Tongue (tissue), 2 donors: Measurements from ENCODE around the gene TMEM151A. TPM values are rescaled to one million over a fixed set of nuclear protein-coding genes. Genes with fewer than 3 reads are reported as not detected.

ENCODE experiments used
- DNase-seq: peaks from one replicate; pipeline ENCODE4 v3.0.0-alpha.2; 2015
- total RNA-seq: library from RNA; depleted of rRNA; stranded (reverse); fragments of >200 nt; gene quantifications from one replicate; pipeline ENCODE4 v1.2.3, GENCODE V29; 2014

TMEM151A gene
- total RNA-seq, 1 donor from 2014 or later: not detected

- DNase-seq: no peak
These were observed 8.1 kb upstream of the TMEM151A start for GRCh38 chr11:66283461-66284105.

DNA sequence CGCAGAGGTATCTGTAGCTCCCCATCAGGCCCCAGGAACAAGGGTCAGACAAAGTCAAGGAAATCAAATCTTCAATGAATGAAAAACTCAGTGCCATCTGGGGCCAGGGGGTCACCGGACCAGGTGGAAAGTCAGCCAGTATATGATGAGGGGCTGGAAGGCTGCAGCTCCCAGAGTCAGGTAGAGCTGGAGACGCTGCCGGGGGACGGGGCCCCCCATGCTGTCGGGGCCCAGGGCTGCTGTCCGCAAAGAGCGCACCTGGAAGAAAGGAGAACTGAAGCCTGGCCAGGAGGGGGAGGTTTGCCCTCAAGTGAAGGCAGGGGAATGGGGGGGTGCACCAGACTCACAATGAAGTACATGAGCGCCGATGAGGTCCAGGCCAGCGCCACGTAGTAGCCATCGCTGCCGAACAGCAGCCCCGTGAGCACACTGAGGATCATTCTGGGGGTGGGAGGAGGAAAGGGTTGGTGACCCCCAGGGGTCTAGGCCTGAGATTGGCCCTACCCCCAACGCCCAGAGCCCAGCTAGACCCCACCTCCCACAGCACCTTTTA is 7.1 kb upstream of the TMEM151A start:
- DNase-seq: no peak

- no peak for DNase-seq
These were observed 6.3 kb upstream of the TMEM151A start for GRCh38 chr11:66285250-66285947.

GRCh38 chr11:66286699-66287098 is 5.0 kb upstream of the TMEM151A start:
- no peak for DNase-seq

DNA sequence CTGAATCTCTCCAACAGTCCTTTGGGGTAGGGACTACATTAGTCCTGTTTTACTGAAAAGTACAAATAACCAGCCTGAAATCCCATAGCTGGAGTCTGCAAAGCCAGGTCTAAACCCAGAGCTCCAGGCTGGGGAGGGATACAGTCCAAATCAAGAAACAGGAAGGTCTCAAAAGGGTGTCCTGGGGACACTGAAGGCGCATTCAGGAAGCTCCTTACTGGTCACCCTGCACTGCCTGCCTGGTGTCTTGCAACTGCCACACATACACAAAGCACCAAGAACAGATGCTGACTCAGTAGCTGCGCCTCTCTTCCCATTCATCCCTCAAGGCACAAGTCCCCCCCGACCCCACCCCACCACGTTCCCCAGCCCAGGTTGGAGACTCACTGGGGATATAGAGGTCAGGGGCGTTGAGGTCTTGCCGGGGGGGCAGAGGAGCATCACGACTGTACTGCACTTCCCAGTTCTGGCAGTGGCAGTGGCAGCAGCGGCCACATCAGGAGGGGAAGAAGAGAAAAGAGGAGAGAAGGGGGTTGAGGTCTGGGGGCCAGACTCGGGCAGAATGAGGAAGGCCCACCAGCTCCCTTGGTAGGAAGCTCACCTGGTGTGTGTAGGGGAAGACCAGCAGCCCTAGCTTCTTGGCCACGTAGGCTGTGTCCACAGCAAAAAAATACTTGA is 4.3 kb upstream of the TMEM151A start:
- no peak for DNase-seq

- DNase-seq: no peak
These were observed 3.6 kb upstream of the TMEM151A start for GRCh38 chr11:66287889-66288670.

- DNase-seq: peak; percentile 100
These were observed 2.8 kb upstream of the TMEM151A start, which contains the start of gene YIF1A for GRCh38 chr11:66288671-66289547. Gene YIF1A (minus strand): TSS chr11:66289143. CDS start chr11:66288985, 158 bp downstream.

DNA sequence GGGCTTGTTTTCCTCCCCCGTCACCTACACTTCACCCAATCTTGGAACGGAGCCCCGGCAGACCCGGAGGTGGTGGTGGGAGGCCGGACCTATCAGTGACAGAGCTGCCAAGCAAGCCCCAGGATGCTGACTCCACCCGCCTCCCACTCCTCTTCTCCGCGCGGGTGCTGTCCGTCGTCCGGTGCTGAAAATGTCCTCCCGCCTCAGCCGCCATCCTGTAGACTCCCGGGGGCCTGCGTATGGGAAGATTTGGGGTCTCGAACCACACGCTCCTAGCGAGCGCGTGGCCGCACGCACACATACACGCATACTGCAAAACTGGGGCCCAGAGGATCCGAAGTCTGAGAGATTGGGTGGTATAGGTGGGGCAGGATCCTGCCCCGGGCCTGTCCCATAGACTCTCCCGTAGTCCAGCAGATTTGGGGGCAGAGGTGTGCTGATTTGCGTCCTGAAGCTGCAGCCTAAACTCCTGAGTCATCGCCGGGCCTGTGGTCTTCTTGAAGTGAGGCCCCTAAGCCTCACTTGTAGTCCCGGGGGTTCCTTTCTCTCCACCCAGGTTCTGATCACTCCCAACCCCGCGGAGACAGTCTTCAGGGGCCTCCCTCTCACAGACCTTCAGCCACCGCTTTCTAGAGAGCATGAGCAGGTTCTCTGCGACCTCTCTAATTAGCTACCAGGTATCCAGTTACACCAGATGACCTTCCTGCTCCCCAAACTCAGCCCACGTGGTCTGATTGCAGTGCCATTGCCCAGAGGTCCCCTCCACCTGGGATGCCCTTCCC is 2.0 kb upstream of the TMEM151A start:
- DNase-seq: peak; percentile 92

DNA sequence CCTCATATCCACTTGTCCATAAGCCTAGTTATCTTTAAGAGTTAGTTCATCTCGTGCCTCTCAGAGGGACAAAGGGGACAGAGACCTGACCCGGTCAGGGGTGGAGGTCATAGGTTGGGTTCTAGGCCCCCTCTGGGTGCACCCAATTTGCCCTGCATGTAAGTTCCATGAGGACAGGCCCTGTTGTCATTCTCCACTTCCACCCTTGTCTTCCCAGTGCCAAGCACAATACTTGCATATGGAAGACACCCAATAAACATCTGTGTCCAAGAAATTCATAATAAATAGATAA is 1.4 kb upstream of the TMEM151A start:
- no peak for DNase-seq

DNA sequence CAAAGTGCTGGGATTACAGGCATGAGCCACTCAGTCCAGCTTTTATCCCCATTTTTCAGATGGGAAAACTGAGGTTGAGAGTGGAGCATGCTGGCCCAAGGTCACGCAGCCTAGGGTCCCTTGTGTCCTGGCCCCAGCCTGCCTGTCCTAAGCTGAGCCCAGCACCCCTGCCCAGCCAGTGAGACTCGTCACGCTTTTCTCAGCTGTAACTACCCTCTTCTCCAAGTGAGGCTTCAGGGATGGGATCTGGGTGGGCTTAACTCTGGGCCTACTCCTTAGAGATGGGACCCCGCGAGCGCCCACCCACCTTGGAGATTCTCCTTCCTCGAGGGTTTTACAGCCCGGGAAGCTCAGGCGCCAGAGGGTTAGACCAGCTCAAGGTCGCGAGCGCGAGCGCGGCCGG is 390 bp upstream of the TMEM151A start:
- DNase-seq: no peak

- no peak for DNase-seq
These were observed 1.0 kb downstream of the TMEM151A start for GRCh38 chr11:66292543-66293332.

- DNase-seq: no peak
These were observed 1.7 kb downstream of the TMEM151A start for GRCh38 chr11:66293352-66293751.

DNA sequence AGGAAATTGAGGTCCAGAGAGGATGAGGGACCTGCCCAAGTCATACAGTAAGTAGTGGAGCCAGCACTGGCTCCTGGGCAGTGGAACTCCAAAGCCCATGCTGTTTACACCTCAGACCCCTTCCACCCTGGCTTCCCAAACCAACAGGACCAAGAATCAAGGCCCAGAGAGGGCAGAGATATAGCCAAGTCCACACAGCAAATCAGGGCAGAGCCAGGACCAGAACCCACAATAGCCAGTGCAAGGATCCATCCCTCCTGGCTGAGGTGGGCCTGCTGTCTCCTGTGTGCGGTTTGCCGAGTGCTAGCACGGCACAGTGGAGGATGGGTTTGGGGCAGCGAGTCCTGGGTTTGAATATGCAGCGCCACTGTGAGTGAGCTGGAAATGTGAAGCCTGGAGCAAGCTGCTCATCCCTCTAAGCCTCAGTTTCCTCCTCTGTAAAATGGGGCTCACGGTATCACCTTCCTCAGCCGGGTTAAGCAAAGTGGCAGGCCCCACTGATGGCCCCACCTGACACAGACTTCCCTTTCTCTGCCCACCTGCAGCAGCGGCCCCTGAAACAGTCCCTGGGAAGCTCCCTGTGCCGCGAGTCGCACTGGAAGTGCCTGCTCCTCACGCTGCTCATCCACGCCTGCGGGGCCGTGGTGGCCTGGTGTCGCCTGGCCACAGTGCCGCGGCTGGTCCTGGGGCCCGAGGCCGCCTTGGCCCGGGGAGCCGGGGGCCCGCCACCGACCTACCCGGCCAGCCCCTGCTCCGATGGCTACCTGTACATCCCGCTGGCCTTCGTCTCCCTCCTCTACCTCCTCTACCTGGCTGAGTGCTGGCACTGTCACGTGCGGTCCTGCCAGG is 2.3 kb downstream of the TMEM151A start:
- DNase-seq: no peak

- no peak for DNase-seq
These were observed 3.2 kb downstream of the TMEM151A start for GRCh38 chr11:66294626-66295620.

DNA sequence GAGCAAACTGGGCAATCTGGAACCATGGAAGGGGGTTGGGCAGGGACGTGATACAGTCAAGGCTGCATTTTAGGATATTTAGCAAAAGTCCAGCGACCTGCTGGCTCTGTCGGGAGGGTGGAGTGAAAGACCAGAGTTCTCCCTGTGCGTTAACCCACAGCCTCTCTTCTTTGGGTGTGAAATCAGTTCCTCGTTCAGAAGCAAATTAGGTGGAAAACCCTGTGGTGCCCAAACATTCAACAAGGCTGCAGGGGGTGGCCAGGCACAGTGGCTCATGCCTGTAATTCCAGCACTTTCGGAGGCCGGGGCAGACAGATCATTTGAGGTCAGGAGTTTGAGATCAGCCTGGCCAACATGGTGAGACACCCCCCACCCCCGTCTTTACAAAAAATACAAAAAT is 5.9 kb downstream of the TMEM151A start:
- DNase-seq: no peak

DNA sequence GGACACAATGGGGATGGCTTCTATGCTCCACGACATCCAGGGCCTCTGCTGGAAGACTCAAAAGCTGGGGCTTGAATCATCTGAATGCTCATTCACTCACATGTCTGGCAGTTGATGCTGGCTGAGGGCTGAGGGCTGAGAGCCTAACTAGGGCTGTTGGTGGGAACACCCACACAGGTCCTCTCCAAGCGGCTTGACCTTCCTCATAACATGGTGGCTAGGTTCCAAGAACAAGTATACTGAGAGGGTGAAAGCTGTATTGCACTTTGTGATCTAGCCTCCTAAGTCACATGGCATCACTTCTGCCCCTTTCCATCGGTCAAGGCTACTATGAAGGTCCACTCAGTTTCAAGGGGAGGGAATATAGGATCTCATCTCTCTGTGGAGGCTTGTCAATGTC is 7.5 kb downstream of the TMEM151A start:
- no peak for DNase-seq

- DNase-seq: no peak
These were observed 11.0 kb downstream of the TMEM151A start for GRCh38 chr11:66302656-66303055.

- no peak for DNase-seq
These were observed 17.8 kb downstream of the TMEM151A start for GRCh38 chr11:66309475-66309874.
